GM12874 (cell line): ENCODE data around the gene C12orf56.

ENCODE experiments used
- TF ChIP-seq, protein P1 (sequence below): IDR thresholded peaks from 2 replicates; pipeline ENCODE4 v1.5.1; 2011; ENCODE audit warnings: low read depth, mild to moderate bottlenecking, control low read depth, low read length, moderate library complexity; ENCODE audit not compliant: insufficient read depth

C12orf56 gene

DNA sequence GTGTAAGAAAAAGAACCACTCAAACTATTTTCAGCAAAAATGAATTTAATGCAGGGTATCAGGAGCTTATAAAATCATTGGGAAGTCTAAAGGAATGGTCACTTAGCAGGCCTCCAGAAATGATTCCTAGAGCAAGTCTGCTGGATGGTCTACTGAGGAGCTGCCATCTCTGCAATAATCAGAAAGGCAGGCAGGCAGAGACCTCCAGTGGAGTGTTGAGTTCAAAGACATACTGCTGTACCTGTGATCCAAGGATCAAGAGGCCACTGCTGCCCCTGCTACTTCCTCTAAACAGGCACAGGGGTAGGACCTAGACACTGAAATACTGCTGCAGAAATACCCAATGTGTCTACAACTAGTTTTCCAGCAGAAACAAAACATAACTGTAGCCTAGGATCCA lies 154.0 kb downstream of the C12orf56 start:
- TF ChIP-seq, protein P1, sequence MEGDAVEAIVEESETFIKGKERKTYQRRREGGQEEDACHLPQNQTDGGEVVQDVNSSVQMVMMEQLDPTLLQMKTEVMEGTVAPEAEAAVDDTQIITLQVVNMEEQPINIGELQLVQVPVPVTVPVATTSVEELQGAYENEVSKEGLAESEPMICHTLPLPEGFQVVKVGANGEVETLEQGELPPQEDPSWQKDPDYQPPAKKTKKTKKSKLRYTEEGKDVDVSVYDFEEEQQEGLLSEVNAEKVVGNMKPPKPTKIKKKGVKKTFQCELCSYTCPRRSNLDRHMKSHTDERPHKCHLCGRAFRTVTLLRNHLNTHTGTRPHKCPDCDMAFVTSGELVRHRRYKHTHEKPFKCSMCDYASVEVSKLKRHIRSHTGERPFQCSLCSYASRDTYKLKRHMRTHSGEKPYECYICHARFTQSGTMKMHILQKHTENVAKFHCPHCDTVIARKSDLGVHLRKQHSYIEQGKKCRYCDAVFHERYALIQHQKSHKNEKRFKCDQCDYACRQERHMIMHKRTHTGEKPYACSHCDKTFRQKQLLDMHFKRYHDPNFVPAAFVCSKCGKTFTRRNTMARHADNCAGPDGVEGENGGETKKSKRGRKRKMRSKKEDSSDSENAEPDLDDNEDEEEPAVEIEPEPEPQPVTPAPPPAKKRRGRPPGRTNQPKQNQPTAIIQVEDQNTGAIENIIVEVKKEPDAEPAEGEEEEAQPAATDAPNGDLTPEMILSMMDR = no peak

DNA sequence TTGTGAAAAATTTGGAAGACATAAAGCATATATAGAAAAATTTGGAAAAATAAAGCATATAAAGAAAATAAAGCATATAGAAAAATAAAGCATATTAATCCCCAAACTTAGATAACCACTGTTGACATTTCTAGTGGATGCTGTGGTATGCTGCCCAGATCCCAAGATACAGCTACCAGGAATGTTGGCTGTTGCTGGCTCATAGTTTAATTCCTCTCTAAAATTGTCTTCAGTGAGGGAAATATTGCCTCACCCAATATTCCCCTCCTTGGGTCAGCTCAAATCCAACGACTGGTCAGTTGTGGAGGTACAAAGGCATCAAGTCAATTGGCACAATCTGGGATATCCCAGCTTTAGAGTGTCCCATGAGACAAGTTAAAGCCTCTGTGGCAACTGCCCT lies 158.4 kb downstream of the C12orf56 start:
- TF ChIP-seq, protein P1 = no peak

DNA sequence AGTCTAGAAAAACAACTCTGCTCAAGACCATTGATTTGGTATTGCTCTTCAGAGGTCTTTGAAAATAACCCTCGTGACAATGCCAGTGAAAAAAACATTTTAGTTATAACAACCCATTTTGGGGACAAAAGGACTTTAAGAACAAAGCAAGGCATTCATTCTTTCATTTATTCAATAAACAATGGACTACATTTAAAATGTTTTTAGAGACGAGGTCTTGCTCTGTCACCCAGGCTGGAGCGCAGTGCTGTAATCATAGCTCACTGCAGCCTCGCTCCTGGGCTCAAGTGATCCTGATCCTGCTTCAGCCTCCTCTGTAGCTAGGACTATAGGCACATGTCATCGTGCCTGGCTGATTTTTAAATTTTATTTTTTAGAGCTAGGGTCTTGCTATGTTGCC lies 160.8 kb downstream of the C12orf56 start:
- TF ChIP-seq, protein P1 = no peak

DNA sequence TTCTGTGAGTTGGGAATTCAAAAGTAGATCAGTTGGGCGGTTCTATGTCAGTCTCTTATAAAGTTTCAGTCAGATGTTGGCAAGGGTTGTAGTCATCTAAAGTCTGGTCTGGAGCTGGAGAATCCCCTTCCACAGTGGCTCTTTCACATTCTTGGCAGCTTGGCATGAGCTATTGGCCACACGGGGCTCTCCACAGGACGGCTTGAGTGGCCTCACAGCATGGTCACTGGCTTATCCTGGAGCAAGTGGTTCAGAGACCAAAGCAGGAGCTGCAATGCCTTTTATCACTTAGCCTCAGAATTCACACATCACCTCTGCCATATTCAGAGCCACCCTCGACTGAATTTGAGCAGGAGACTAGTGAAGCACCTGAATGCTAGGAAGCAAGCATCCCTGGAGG lies 161.3 kb downstream of the C12orf56 start:
- TF ChIP-seq, protein P1 = no peak

DNA sequence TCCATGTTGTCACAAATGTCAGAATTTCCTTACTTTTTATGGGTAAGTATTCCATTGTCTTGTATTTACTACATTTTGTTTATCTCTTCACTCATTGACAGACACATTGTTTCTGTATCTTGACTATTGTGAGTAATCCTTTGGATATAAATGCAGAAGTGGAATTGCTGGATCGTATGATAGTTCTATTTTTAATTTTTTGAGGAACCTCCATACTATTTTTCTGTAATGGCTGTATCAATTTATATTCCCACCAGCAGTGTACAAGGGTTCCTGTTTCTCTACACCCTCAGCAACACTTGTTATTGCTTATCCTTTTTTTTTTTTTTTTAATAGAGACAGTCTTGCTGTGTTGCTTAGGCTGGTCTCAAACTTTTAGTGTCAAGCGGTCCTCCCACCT lies 164.9 kb downstream of the C12orf56 start:
- TF ChIP-seq, protein P1 = no peak

DNA sequence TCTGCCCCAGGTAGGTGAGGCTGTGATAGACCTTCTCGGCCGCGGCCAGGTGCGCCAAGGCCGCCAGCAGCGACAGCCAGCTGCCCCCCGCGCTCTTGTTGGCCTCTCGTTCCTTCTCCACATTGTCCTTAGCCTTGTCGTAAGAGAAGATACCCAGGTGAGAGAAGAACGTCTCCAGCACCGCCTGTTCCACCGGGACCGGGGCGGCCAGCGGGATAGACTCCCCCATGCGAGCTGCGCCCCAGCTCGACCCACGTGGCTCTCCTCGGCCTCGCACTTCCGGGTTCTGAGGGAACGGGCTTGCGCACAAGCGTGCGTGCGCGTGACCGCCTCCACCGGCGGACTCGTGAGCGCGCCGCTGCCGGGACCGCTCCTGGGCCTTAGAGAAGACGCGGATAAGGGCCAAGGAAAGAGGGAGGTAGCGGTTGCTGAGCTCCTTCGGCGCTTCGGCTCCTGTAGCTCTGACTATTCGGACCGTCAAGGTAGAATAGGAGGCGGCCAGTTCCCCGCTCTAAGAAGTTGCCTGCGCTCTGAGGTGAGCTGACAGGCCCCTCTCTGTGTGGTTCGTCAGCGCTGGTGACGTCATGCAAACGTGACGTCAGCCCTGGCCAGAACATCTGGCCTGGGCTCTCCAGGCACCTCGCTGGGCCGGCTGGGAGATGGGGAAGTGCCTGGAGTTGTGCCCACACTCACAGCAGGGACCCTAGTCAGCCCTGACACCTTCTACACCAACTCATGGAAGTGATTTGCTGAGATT lies 168.4 kb downstream of the C12orf56 start, which contains the start of gene KICS2:
Gene KICS2, minus strand, starts transcription at position 288 of the 757 bp plus-strand sequence. Its CDS starts 59 bp downstream, at position 229.
- TF ChIP-seq, protein P1 = 0 out of 2 replicates have a peak, but pooled peaks have one; percentile 5

DNA sequence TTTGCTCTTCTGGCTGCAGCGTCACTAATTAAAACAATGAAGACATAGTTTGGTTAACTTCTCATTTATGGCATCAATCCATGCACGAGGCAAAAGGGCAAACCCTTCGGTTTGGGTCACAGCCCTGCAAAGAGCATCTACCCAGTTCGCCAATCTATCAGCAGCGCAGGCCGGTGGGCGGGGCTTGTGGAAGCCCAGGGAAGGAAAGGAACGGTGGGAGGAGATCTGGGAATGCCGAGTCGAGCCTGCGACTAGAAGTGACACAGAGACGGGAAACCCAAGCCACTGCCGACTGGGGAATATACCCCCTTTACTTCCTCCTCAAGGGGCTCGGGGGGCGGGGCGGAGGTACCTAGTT lies 168.9 kb downstream of the C12orf56 start:
- TF ChIP-seq, protein P1 = no peak
